WI38 (cell line): ENCODE results near the gene ZNF672.

ENCODE experiments used
- H3K4me3 ChIP-seq: 2 replicates; pipeline ENCODE4 v1.5.1; 2011; ENCODE audit warnings: low read depth, mild to moderate bottlenecking, control low read depth, low read length
- CTCF ChIP-seq: IDR thresholded peaks from 2 replicates; pipeline ENCODE4 v1.5.1; 2012; ENCODE audit warnings: low read depth, mild to moderate bottlenecking, control low read depth, low read length

The ZNF672 gene

GRCh38 chr1:248814351-248814750 is 23.7 kb upstream of the ZNF672 start:
- TF ChIP-seq CTCF = no peak
- H3K4me3 ChIP-seq = no peak overlapping the region

GRCh38 chr1:248815407-248816034 is 22.5 kb upstream of the ZNF672 start:
- no peak for TF ChIP-seq CTCF
- no peak overlapping the region for H3K4me3 ChIP-seq

- no peak for TF ChIP-seq CTCF
- no peak overlapping the region for H3K4me3 ChIP-seq
These were observed 21.8 kb upstream of the ZNF672 start for GRCh38 chr1:248816042-248816851.

- H3K4me3 ChIP-seq = no peak overlapping the region
- no peak for TF ChIP-seq CTCF
These were observed 21.0 kb upstream of the ZNF672 start for GRCh38 chr1:248817065-248817464.

- no peak for TF ChIP-seq CTCF
- H3K4me3 ChIP-seq = no peak overlapping the region
These were observed 19.3 kb upstream of the ZNF672 start for GRCh38 chr1:248818505-248819374.

GRCh38 chr1:248820041-248820585 is 17.9 kb upstream of the ZNF672 start:
- no peak overlapping the region for H3K4me3 ChIP-seq
- no peak for TF ChIP-seq CTCF
